ENCODE data around the gene CYP27B1.

- TF ChIP-seq CTCF (IDR thresholded peaks at IDR 0.05) (no peak), POLR2A (IDR thresholded peaks at IDR 0.05) (no peak), EP300 (IDR thresholded peaks at IDR 0.05) (no peak)
Measured at GRCh38 chr12:57741844-57742738, 24.8 kb downstream of the CYP27B1 start.

Data from gastroesophageal sphincter (tissue), 3 donors.